B cell (primary cell): ENCODE data around the gene NSF.

Experiments
- EZH2 ChIP-seq: IDR thresholded peaks from 2 replicates; pipeline ENCODE4 v1.6.1; 2012; ENCODE audit warnings: borderline replicate concordance, low read depth, mild to moderate bottlenecking, moderate library complexity, low read length; ENCODE audit not compliant: insufficient read depth, poor library complexity, severe bottlenecking
- TF ChIP-seq, protein P1 (sequence below): fragments of 200-600 bp; IDR thresholded peaks from one replicate; pipeline ENCODE4 v1.8.0; 2022; ENCODE audit warnings: antibody characterized with exemption, mild to moderate bottlenecking

GRCh38 chr17:46766493-46767491 lies 176.3 kb downstream of the NSF start:
- TF ChIP-seq, protein P1, sequence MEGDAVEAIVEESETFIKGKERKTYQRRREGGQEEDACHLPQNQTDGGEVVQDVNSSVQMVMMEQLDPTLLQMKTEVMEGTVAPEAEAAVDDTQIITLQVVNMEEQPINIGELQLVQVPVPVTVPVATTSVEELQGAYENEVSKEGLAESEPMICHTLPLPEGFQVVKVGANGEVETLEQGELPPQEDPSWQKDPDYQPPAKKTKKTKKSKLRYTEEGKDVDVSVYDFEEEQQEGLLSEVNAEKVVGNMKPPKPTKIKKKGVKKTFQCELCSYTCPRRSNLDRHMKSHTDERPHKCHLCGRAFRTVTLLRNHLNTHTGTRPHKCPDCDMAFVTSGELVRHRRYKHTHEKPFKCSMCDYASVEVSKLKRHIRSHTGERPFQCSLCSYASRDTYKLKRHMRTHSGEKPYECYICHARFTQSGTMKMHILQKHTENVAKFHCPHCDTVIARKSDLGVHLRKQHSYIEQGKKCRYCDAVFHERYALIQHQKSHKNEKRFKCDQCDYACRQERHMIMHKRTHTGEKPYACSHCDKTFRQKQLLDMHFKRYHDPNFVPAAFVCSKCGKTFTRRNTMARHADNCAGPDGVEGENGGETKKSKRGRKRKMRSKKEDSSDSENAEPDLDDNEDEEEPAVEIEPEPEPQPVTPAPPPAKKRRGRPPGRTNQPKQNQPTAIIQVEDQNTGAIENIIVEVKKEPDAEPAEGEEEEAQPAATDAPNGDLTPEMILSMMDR = no peak
- no peak for TF ChIP-seq EZH2
